ENCODE results near the gene CHD9.

DNA sequence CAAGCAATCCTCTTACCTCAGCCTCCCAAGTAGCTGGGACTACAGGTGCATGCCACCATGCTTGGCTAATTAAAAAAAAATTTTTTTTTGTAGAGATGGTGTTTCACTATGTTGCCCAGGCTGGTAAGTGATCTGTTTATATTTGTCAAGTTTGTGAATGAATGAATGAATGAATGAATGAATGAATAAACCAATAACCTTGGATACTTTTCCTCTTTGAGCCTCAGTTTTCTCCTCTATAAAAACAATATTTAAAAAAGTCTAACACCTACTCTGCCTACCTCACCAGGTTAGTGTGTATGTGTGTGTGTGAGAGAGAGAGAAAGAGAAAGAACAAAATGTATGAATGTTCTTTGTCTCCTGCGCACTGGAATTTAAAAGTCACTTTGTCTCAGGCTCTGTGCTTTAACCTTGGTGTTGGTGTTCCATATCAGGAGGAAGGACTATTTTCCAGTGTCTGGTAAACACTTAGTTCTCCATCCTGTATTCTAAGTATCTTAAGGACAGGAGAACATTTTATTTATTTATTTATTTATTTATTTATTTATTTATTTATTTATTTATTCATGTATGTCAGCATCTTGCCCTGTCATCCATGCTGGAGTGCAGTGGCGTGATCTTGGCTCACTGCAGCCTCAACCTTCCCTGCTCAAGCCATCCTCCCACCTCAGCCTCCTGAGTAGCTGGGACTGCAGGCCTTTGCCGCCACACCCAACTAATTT is 27.1 kb downstream of the CHD9 start:
- TF ChIP-seq RAD21 (conservative IDR thresholded peaks at IDR 0.05) (no peak), EP300 (conservative IDR thresholded peaks at IDR 0.05; ENCODE audit: poor library complexity, severe bottlenecking) (no peak), POLR2AphosphoS5 (IDR thresholded peaks at IDR 0.05) (no peak), CTCF (IDR thresholded peaks at IDR 0.05; ENCODE audit: poor library complexity, severe bottlenecking) (no peak), TAF1 (IDR thresholded peaks at IDR 0.05; ENCODE audit: low read depth) (no peak), MXI1 (conservative IDR thresholded peaks at IDR 0.05; ENCODE audit: poor library complexity, severe bottlenecking) (no peak)
- TF ChIP-seq, protein P1, sequence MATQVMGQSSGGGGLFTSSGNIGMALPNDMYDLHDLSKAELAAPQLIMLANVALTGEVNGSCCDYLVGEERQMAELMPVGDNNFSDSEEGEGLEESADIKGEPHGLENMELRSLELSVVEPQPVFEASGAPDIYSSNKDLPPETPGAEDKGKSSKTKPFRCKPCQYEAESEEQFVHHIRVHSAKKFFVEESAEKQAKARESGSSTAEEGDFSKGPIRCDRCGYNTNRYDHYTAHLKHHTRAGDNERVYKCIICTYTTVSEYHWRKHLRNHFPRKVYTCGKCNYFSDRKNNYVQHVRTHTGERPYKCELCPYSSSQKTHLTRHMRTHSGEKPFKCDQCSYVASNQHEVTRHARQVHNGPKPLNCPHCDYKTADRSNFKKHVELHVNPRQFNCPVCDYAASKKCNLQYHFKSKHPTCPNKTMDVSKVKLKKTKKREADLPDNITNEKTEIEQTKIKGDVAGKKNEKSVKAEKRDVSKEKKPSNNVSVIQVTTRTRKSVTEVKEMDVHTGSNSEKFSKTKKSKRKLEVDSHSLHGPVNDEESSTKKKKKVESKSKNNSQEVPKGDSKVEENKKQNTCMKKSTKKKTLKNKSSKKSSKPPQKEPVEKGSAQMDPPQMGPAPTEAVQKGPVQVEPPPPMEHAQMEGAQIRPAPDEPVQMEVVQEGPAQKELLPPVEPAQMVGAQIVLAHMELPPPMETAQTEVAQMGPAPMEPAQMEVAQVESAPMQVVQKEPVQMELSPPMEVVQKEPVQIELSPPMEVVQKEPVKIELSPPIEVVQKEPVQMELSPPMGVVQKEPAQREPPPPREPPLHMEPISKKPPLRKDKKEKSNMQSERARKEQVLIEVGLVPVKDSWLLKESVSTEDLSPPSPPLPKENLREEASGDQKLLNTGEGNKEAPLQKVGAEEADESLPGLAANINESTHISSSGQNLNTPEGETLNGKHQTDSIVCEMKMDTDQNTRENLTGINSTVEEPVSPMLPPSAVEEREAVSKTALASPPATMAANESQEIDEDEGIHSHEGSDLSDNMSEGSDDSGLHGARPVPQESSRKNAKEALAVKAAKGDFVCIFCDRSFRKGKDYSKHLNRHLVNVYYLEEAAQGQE (IDR thresholded peaks at IDR 0.05; ENCODE audit: borderline replicate concordance), result no peak

All from neural cell (in vitro differentiated cells).